HepG2 (cell line): ENCODE measurements around the gene CABLES2. TPM values are rescaled to one million over a fixed set of nuclear protein-coding genes. Genes with fewer than 3 reads are reported as not detected.

Experiments
- ASH2L ChIP-seq: fragments of 300-600, 200-600 bp; sonication (generic); IDR thresholded peaks from 2 replicates; pipeline ENCODE4 v1.7.0; 2017; ENCODE audit warnings: low read depth, mild to moderate bottlenecking, moderate library complexity, mixed read lengths, low read length; ENCODE audit not compliant: insufficient read length
- CEBPB ChIP-seq: IDR thresholded peaks from 2 replicates; pipeline ENCODE4 v1.6.1; 2011; ENCODE audit warnings: low read depth, low read length, improper control_type of control experiment, borderline replicate concordance
- ISL2 ChIP-seq: sonication (generic); formaldehyde crosslinking; IDR thresholded peaks from 2 replicates; pipeline ENCODE4 v1.5.0; 2020; ENCODE audit warnings: missing genetic modification reagents
- RXRA ChIP-seq: sonication (generic); formaldehyde crosslinking; IDR thresholded peaks from 2 replicates; pipeline ENCODE4 v1.5.1; 2020; ENCODE audit warnings: missing genetic modification reagents
- ZBTB7A ChIP-seq: sonication (generic); formaldehyde crosslinking; IDR thresholded peaks from 2 replicates; pipeline ENCODE4 v1.8.0; 2022; ENCODE audit warnings: mild to moderate bottlenecking, missing genetic modification reagents
- ZNF10 ChIP-seq: sonication (generic); formaldehyde crosslinking; IDR thresholded peaks from 2 replicates; pipeline ENCODE4 v1.4.0; 2020; ENCODE audit warnings: mild to moderate bottlenecking, low read depth, missing genetic modification reagents, borderline replicate concordance
- ZNF232 ChIP-seq: sonication (generic); formaldehyde crosslinking; IDR thresholded peaks from 2 replicates; pipeline ENCODE4 v1.4.0; 2020; ENCODE audit warnings: missing genetic modification reagents, borderline replicate concordance
- ZNF350 ChIP-seq: sonication (generic); formaldehyde crosslinking; IDR thresholded peaks from 2 replicates; pipeline ENCODE4 v1.4.0; 2020; ENCODE audit warnings: mild to moderate bottlenecking, low read depth, missing genetic modification reagents, borderline replicate concordance
- ZNF674 ChIP-seq: sonication (generic); formaldehyde crosslinking; IDR thresholded peaks from 2 replicates; pipeline ENCODE4 v1.5.0; 2020; ENCODE audit warnings: low read depth, mild to moderate bottlenecking, missing genetic modification reagents
- ZNF7 ChIP-seq: IDR thresholded peaks from 2 replicates; pipeline ENCODE4 v1.6.1; 2016; ENCODE audit warnings: missing biosample characterization, missing genetic modification reagents
- ZNF841 ChIP-seq: sonication (generic); formaldehyde crosslinking; IDR thresholded peaks from 2 replicates; pipeline ENCODE4 v1.8.1; 2023; ENCODE audit warnings: missing genetic modification reagents, borderline replicate concordance
- polyA plus RNA-seq, 8 experiments: library from polyadenylated mRNA; depleted of rRNA in 3 of 8; stranded (reverse) in 7 of 8; unstranded in 1 of 8; fragments of >200 nt; fragmentation: Illumina TruSeq in 4 of 8; extraction: Trizol in 4 of 8; gene quantifications; 2 replicates each; pipeline versions ENCODE4 v1.2.1 to v1.2.3, GENCODE V29; 2011 to 2016; ENCODE audit warnings: low read depth in 4 of 8, missing spikeins in 1 of 8, mixed read lengths in 1 of 8; ENCODE audit not compliant: insufficient read depth in 1 of 8
- total RNA-seq, 5 experiments: library from RNA; depleted of rRNA; stranded (reverse); fragments of >200 nt; fragmentation: Illumina TruSeq; extraction: Trizol; gene quantifications; 2 replicates each; pipeline ENCODE4 v1.2.3, GENCODE V29; 2016; ENCODE audit warnings: low read depth in 1 of 5
- TF ChIP-seq, protein P1 (sequence below): IDR thresholded peaks from 2 replicates; pipeline ENCODE4 v1.6.1; 2016; ENCODE audit warnings: mild to moderate bottlenecking
- TF ChIP-seq, protein P2 (sequence below): sonication (generic); formaldehyde crosslinking; IDR thresholded peaks from 2 replicates; pipeline ENCODE4 v1.5.0; 2020; ENCODE audit warnings: mild to moderate bottlenecking, missing genetic modification reagents
- TF ChIP-seq, protein P3 (sequence below): sonication (generic); formaldehyde crosslinking; IDR thresholded peaks from 2 replicates; pipeline ENCODE4 v1.9.0; 2021; ENCODE audit warnings: mild to moderate bottlenecking, missing genetic modification reagents
- TF ChIP-seq, protein P4 (sequence below): sonication (generic); formaldehyde crosslinking; IDR thresholded peaks from 2 replicates; pipeline ENCODE4 v1.5.0; 2020; ENCODE audit warnings: missing genetic modification reagents

The CABLES2 gene
- total and polyA plus RNA-seq, 2 of the 13 experiments (the other 11 are each of a cell fraction or from before 2014, with no cell fraction given) = 5.2 to 9.7 TPM

DNA sequence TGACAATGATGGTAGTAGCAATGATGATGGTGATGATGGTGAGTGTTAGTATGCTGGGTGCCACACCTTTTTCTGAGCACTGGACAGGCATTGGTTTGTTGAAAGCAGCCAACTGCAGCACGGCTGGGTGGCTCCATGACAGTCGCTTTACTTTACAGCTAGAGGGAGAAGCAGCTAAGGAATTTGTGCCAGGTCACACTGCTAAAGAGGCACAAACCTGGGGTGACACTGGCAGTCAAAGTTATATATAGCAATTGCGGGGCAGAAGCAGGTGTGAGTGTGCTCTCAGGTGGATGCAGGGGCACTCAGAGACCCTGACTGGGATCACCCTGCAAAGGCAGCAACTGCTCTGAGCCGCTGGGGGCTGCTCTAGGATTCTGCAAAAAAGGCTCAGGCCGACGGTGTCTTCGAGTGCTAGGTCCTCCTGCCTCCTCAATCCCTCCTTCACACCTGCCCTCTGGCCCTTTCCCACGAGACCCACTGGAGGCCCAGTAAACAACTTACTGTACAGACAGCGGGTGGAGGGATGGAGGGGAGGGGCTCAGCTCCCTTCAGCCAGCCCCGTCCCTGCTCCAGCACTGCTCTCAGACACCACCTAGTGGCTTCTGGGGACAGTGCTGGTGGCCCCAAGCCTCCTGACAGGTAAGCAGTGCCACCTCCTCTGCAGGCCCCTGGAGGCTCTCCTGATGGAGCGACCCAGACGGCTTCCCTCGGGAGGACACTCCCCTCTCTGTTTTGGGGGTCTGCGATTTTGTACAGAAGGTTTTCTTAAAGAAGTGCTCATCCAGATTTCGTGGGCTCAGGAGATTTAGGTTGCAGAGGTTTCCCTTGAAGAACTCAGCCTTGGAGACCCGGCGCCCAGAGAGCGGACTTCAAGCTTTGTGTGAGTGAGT is 24.5 kb downstream of the CABLES2 start (continued):
- TF ChIP-seq, protein P1, sequence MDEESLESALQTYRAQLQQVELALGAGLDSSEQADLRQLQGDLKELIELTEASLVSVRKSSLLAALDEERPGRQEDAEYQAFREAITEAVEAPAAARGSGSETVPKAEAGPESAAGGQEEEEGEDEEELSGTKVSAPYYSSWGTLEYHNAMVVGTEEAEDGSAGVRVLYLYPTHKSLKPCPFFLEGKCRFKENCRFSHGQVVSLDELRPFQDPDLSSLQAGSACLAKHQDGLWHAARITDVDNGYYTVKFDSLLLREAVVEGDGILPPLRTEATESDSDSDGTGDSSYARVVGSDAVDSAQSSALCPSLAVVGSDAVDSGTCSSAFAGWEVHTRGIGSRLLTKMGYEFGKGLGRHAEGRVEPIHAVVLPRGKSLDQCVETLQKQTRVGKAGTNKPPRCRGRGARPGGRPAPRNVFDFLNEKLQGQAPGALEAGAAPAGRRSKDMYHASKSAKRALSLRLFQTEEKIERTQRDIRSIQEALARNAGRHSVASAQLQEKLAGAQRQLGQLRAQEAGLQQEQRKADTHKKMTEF (CRISPR knock-in tag) = peak; percentile 88
- TF ChIP-seq, protein P2, sequence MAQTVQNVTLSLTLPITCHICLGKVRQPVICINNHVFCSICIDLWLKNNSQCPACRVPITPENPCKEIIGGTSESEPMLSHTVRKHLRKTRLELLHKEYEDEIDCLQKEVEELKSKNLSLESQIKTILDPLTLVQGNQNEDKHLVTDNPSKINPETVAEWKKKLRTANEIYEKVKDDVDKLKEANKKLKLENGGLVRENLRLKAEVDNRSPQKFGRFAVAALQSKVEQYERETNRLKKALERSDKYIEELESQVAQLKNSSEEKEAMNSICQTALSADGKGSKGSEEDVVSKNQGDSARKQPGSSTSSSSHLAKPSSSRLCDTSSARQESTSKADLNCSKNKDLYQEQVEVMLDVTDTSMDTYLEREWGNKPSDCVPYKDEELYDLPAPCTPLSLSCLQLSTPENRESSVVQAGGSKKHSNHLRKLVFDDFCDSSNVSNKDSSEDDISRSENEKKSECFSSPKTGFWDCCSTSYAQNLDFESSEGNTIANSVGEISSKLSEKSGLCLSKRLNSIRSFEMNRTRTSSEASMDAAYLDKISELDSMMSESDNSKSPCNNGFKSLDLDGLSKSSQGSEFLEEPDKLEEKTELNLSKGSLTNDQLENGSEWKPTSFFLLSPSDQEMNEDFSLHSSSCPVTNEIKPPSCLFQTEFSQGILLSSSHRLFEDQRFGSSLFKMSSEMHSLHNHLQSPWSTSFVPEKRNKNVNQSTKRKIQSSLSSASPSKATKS (CRISPR knock-in tag) = no peak
- no peak for TF ChIP-seq ZNF7 (CRISPR knock-in tag)
- no peak for TF ChIP-seq ZNF841 (CRISPR knock-in tag)
- TF ChIP-seq ASH2L = peak; percentile 31
- TF ChIP-seq ZBTB7A (CRISPR knock-in tag) = peak; percentile 82; the same call in 1 of the 2 replicates
- TF ChIP-seq ZNF232 (CRISPR knock-in tag) = peak; percentile 79; the same call in 1 of the 2 replicates
- TF ChIP-seq, protein P3, sequence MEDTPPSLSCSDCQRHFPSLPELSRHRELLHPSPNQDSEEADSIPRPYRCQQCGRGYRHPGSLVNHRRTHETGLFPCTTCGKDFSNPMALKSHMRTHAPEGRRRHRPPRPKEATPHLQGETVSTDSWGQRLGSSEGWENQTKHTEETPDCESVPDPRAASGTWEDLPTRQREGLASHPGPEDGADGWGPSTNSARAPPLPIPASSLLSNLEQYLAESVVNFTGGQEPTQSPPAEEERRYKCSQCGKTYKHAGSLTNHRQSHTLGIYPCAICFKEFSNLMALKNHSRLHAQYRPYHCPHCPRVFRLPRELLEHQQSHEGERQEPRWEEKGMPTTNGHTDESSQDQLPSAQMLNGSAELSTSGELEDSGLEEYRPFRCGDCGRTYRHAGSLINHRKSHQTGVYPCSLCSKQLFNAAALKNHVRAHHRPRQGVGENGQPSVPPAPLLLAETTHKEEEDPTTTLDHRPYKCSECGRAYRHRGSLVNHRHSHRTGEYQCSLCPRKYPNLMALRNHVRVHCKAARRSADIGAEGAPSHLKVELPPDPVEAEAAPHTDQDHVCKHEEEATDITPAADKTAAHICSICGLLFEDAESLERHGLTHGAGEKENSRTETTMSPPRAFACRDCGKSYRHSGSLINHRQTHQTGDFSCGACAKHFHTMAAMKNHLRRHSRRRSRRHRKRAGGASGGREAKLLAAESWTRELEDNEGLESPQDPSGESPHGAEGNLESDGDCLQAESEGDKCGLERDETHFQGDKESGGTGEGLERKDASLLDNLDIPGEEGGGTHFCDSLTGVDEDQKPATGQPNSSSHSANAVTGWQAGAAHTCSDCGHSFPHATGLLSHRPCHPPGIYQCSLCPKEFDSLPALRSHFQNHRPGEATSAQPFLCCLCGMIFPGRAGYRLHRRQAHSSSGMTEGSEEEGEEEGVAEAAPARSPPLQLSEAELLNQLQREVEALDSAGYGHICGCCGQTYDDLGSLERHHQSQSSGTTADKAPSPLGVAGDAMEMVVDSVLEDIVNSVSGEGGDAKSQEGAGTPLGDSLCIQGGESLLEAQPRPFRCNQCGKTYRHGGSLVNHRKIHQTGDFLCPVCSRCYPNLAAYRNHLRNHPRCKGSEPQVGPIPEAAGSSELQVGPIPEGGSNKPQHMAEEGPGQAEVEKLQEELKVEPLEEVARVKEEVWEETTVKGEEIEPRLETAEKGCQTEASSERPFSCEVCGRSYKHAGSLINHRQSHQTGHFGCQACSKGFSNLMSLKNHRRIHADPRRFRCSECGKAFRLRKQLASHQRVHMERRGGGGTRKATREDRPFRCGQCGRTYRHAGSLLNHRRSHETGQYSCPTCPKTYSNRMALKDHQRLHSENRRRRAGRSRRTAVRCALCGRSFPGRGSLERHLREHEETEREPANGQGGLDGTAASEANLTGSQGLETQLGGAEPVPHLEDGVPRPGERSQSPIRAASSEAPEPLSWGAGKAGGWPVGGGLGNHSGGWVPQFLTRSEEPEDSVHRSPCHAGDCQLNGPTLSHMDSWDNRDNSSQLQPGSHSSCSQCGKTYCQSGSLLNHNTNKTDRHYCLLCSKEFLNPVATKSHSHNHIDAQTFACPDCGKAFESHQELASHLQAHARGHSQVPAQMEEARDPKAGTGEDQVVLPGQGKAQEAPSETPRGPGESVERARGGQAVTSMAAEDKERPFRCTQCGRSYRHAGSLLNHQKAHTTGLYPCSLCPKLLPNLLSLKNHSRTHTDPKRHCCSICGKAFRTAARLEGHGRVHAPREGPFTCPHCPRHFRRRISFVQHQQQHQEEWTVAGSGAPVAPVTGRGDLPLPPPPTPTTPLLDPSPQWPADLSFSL (CRISPR knock-in tag) = no peak
- TF ChIP-seq ISL2 (CRISPR knock-in tag) = peak; percentile 66
- TF ChIP-seq ZNF350 (CRISPR knock-in tag) = 0 out of 2 replicates have a peak, but pooled peaks have one; percentile 65
- no peak for TF ChIP-seq ZNF10 (CRISPR knock-in tag)
- TF ChIP-seq, protein P4, sequence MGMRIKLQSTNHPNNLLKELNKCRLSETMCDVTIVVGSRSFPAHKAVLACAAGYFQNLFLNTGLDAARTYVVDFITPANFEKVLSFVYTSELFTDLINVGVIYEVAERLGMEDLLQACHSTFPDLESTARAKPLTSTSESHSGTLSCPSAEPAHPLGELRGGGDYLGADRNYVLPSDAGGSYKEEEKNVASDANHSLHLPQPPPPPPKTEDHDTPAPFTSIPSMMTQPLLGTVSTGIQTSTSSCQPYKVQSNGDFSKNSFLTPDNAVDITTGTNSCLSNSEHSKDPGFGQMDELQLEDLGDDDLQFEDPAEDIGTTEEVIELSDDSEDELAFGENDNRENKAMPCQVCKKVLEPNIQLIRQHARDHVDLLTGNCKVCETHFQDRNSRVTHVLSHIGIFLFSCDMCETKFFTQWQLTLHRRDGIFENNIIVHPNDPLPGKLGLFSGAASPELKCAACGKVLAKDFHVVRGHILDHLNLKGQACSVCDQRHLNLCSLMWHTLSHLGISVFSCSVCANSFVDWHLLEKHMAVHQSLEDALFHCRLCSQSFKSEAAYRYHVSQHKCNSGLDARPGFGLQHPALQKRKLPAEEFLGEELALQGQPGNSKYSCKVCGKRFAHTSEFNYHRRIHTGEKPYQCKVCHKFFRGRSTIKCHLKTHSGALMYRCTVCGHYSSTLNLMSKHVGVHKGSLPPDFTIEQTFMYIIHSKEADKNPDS (CRISPR knock-in tag) = no peak
- no peak for TF ChIP-seq CEBPB
- peak; percentile 57; the same call in 1 of the 2 replicates for TF ChIP-seq RXRA (CRISPR knock-in tag)
- TF ChIP-seq ZNF674 = 0 out of 2 replicates have a peak, but pooled peaks have one; percentile 48
